NOMO-1 (cell line): ENCODE measurements around the gene RHOV.

Experiments
- DNase-seq, 2 experiments: peaks; one replicate each; lab custom pipeline; 2025; ENCODE audit not compliant: unreplicated experiment in 2 of 2; lab: John Stamatoyannopoulos, UW

Gene RHOV

DNA sequence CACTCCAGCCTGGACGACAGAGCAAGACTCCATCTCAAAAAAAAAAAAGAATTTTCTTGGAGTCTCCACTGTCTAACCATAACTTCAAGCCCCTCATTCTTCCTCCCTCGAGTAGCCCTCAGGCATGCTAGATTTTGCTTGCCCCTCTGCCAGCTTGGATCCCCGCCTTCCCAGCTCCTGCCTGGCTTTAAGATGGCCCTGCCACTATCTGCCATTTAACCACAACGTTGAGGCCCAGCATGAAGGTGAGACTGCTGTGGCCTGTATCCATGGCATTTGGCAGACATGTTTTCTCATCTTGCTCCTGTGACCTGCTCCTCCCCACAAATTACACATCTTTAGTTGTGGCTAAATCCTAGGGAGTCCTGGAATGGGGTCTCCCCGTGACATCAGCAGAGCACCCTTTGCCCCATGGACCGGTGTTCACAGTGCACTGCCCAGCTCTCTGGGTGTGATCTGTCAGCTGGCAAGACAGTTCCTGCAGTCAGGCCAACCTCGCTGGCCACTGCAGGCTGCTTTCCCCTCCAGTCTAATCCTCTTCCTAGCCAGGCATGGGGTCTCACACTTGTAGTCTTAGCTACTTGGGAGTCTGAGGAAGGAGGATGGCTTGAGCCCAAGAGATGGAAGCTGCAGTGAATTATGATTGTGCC is 30.6 kb upstream of the RHOV start:
- no peak for DNase-seq

DNA sequence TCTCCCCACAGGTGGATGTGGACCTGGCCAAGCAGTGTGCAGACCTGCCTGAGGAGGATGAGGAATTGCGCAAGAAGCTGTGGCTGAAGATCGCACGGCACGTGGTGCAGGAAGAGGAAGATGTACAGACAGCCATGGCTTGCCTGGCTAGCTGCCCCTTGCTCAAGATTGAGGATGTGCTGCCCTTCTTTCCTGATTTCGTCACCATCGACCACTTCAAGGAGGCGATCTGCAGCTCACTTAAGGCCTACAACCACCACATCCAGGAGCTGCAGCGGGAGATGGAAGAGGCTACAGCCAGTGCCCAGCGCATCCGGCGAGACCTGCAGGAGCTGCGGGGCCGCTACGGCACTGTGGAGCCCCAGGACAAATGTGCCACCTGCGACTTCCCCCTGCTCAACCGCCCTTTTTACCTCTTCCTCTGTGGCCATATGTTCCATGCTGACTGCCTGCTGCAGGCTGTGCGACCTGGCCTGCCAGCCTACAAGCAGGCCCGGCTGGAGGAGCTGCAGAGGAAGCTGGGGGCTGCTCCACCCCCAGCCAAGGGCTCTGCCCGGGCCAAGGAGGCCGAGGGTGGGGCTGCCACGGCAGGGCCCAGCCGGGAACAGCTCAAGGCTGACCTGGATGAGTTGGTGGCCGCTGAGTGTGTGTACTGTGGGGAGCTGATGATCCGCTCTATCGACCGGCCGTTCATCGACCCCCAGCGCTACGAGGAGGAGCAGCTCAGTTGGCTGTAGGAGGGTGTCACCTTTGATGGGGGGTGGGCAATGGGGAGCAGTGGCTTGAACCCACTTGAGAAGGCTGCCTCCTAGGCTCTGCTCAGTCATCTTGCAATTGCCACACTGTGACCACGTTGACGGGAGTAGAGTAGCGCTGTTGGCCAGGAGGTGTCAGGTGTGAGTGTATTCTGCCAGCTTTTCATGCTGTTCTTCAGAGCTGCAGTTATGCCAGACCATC is 28.8 kb upstream of the RHOV start:
- DNase-seq, result peak; percentile 93 to 98

- DNase-seq, result no peak
Observed at GRCh38 chr15:40901053-40901443, 27.0 kb upstream of the RHOV start.

- no peak for DNase-seq
Observed at GRCh38 chr15:40900256-40901052, 26.4 kb upstream of the RHOV start.

GRCh38 chr15:40899536-40900207 is 25.6 kb upstream of the RHOV start:
- DNase-seq, result no peak

DNA sequence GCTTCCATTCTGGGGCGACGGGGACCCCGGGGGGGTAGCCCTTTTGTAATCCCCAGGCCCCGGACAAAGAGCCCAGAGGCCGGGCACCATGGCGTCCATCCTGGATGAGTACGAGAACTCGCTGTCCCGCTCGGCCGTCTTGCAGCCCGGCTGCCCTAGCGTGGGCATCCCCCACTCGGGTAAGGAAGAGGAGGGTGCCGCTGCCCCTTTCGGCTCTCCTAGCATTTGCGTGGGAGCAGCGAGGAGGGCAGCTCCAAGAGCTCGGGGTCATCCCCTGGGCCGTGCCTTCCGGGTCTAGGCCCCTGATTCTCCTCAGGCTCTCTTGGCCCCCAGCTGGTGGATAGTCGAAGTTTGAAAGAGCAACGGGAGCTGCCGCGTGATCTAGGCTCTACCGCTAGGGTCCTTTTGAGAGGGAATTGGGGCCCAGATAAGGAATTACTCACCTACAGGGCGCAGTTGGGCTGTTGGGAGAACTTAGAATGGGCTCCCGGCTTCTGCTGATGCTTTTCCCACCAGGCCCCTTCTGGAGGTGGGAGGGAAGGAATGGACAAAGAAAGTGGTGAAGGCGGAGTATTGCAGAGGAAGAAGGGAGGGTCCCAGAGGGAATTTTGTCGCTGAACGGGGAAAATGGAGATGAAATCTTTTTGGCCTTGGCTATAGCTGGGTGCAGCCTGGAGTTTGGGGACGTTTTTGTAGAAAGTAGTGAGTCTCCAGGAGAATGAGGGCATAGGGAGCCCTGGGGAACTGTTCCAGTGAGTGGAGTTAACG is 20.8 kb upstream of the RHOV start:
- DNase-seq, result peak; percentile 70 to 81

GRCh38 chr15:40893733-40894680 is 20.0 kb upstream of the RHOV start, which contains the start of gene VPS18:
TSS of gene VPS18 (plus strand) at chr15:40894450. CDS start at chr15:40894769, 319 bp downstream.
- peak; percentile 96 to 97 for DNase-seq

- peak; percentile 51 to 62 for DNase-seq
Observed at GRCh38 chr15:40893019-40893670, 19.1 kb upstream of the RHOV start.

DNA sequence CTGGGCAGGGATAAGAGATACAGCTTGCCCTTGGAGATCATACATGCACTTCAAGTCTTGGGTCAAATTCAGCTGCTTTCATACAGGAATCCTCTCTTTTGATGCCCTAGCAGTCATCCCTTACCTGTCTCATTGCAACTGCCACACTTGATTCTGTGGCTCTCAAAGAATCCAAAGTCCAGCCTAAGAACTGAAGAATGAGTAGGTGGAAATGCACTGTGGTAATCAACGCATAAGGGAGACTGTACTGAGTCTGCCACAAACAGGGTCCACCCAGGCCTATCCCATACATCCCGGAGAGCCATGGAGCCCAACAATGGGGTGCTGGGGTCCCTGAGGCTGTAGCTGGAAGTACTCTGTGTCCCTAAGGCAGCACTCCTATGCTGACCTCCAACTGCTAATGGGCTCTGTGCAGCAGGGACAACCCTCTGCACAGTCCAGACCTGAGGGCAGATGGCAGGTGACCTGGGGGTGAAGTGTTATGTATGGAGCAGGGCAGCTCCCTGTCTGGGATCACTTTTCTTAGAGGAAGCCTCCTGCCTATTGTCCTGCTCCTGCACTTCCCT is 18.5 kb upstream of the RHOV start:
- DNase-seq, result no peak

GRCh38 chr15:40891810-40892446 is 17.9 kb upstream of the RHOV start:
- DNase-seq, result peak; percentile 32 to 59

DNA sequence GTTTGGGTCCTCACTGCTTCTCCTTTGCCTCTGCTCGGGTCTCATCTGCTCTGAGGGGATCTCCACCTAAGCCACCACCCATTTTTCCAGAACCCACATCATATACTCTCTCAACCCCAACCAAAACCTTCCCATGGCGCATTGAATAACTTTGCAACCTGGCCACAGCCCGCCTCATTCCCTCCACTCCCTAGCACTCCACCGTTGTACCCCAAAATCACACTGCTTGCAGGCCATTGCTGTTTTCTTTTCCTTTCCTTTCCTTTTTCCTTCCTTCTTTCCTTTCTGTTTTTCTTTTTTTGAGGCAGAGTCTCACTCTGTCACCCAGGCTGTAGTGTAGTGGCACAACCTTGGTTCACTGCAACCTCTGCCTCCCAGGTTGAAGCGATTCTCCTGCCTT is 17.1 kb upstream of the RHOV start:
- DNase-seq, result no peak

DNA sequence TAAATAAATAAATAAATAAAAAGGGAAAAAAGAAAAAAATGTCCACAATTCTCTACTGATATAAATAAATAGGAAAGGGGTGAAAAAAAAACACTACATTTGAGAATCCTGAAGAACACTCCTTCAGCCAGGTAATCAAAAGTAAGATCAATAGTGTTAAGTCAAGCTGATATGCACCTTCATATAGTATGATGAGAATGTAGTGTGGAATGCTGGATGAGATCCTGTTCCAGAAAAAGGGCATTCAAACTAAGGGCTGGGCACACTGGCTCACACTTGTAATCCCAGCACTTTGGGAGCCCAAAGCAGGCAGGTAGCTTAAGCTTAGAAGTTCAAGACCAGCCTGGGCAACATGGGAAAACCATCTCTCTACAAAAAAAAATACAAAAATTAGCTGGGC is 15.1 kb upstream of the RHOV start:
- DNase-seq, result no peak

GRCh38 chr15:40886586-40886985 is 12.6 kb upstream of the RHOV start:
- no peak for DNase-seq

GRCh38 chr15:40881351-40881750 is 7.3 kb upstream of the RHOV start:
- DNase-seq, result no peak

- DNase-seq, result no peak
Observed at GRCh38 chr15:40879609-40880008, 5.6 kb upstream of the RHOV start.

GRCh38 chr15:40878785-40879184 is 4.8 kb upstream of the RHOV start:
- no peak for DNase-seq

- no peak for DNase-seq
Observed at GRCh38 chr15:40877694-40878093, 3.7 kb upstream of the RHOV start.
